Astrocyte (in vitro differentiated cells and primary cell): ENCODE measurements around the gene SPACA4. TPM values are rescaled to one million over a fixed set of nuclear protein-coding genes. Genes with fewer than 3 reads are reported as not detected.

ENCODE experiments used
- DNase-seq: peaks from one replicate; pipeline ENCODE4 v3.0.0-alpha.2; 2010; ENCODE audit warnings: low read depth
- FAIRE-seq: peaks from 2 replicates; lab custom pipeline; 2011; peaks lifted over from hg19 to GRCh38; lab: Jason Lieb, UNC
- H2AFZ ChIP-seq: 2 replicates; pipeline ENCODE4 v1.6.0; 2012; ENCODE audit warnings: low read depth, low read length, inconsistent platforms
- H3K27ac ChIP-seq: 2 replicates; pipeline ENCODE4 v1.5.1; 2011; ENCODE audit warnings: low read depth, low read length, inconsistent platforms
- H3K27me3 ChIP-seq: 2 replicates; pipeline ENCODE4 v1.6.0; 2011; ENCODE audit warnings: low read length, inconsistent platforms; ENCODE audit not compliant: insufficient read depth
- H3K36me3 ChIP-seq: 2 replicates; pipeline ENCODE4 v1.5.1; 2011; ENCODE audit warnings: low read length, inconsistent platforms; ENCODE audit not compliant: insufficient read depth
- H3K4me1 ChIP-seq: 2 replicates; pipeline ENCODE4 v1.5.1; 2011; ENCODE audit warnings: low read length, inconsistent platforms; ENCODE audit not compliant: insufficient read depth
- H3K4me2 ChIP-seq: 2 replicates; pipeline ENCODE4 v1.6.0; 2012; ENCODE audit warnings: low read length, inconsistent platforms
- H3K4me3 ChIP-seq: 2 replicates; pipeline ENCODE4 v1.5.1; 2011; ENCODE audit warnings: low read depth, mild to moderate bottlenecking, low read length, inconsistent platforms; ENCODE audit not compliant: insufficient read depth
- H3K79me2 ChIP-seq: 2 replicates; pipeline ENCODE4 v1.6.0; 2012; ENCODE audit warnings: mild to moderate bottlenecking, low read length, inconsistent platforms; ENCODE audit not compliant: insufficient read depth
- H3K9ac ChIP-seq: 2 replicates; pipeline ENCODE4 v1.6.0; 2012; ENCODE audit warnings: mild to moderate bottlenecking, low read length, inconsistent platforms
- H3K9me3 ChIP-seq: 2 replicates; pipeline ENCODE4 v1.5.1; 2012; ENCODE audit warnings: low read depth, mild to moderate bottlenecking, low read length, inconsistent platforms; ENCODE audit not compliant: insufficient read depth
- H4K20me1 ChIP-seq: 2 replicates; pipeline ENCODE4 v1.6.0; 2012; ENCODE audit warnings: low read length, inconsistent platforms; ENCODE audit not compliant: insufficient read depth
- H3K27ac Mint-ChIP-seq: one replicate; pipeline ENCODE4 v1.8.0; 2021; ENCODE audit warnings: mild to moderate bottlenecking, mixed read lengths; ENCODE audit not compliant: unreplicated experiment
- H3K27me3 Mint-ChIP-seq: one replicate; pipeline ENCODE4 v1.8.0; 2021; ENCODE audit warnings: low read depth, mixed read lengths; ENCODE audit not compliant: unreplicated experiment
- H3K36me3 Mint-ChIP-seq: one replicate; pipeline ENCODE4 v1.8.0; 2021; ENCODE audit warnings: low read depth, mixed read lengths; ENCODE audit not compliant: unreplicated experiment
- H3K4me1 Mint-ChIP-seq: one replicate; pipeline ENCODE4 v1.8.0; 2021; ENCODE audit warnings: low read depth, mixed read lengths; ENCODE audit not compliant: unreplicated experiment
- H3K4me3 Mint-ChIP-seq: one replicate; pipeline ENCODE4 v1.8.0; 2021; ENCODE audit warnings: mild to moderate bottlenecking, moderate library complexity, mixed read lengths; ENCODE audit not compliant: unreplicated experiment
- H3K9me3 Mint-ChIP-seq: one replicate; pipeline ENCODE4 v1.8.0; 2021; ENCODE audit warnings: mild to moderate bottlenecking, mixed read lengths; ENCODE audit not compliant: unreplicated experiment
- EZH2 ChIP-seq: IDR thresholded peaks from 2 replicates; pipeline ENCODE4 v1.6.1; 2012; ENCODE audit warnings: mild to moderate bottlenecking, low read length, inconsistent platforms; ENCODE audit not compliant: insufficient read depth
- total RNA-seq: library from RNA; stranded (reverse); gene quantifications from 2 replicates; pipeline ENCODE4 v1.2.1, GENCODE V29; 2021
- TF ChIP-seq, protein P1 (sequence below): IDR thresholded peaks from 2 replicates; pipeline ENCODE4 v1.5.1; 2011; ENCODE audit warnings: low read depth, mild to moderate bottlenecking, inconsistent platforms, low read length, moderate library complexity; ENCODE audit not compliant: insufficient read depth

Gene SPACA4
- total RNA-seq, 1 donor from 2014 or later, result not detected

DNA sequence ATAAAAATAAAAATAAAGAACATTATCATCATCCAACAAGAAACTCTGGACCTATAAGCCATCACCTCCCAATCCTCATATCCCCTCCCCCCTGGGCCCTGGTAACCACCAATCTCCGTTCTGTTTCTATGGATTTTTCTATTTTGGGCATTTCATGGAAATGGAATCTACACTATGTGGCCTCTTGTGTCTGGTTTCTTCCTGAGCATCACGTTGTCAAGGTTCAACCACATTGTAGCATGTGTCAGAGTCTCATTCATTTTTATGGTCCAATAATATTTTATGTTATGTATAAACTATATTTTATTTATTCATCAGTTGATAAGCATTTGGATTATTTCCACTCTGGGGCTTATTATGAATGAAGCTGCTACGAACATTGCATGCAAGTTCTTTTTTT is 27.7 kb upstream of the SPACA4 start:
- no peak overlapping the region for H2AFZ ChIP-seq
- H3K36me3 ChIP-seq, result no peaks in the 10 kb centered on the region
- no peaks in the 10 kb centered on the region for H3K9me3 Mint-ChIP-seq
- H3K4me2 ChIP-seq, result no peak overlapping the region
- no peak overlapping the region for H3K4me3 Mint-ChIP-seq
- peaks cover 1% of the 10 kb centered on the region for H3K4me1 Mint-ChIP-seq
- H3K27me3 Mint-ChIP-seq, result peaks cover 4% of the 10 kb centered on the region
- H3K27ac ChIP-seq, result no peak overlapping the region
- H3K4me1 ChIP-seq, result peaks cover under 1% of the 10 kb centered on the region
- no peaks in the 10 kb centered on the region for H3K9me3 ChIP-seq
- no peaks in the 10 kb centered on the region for H3K27me3 ChIP-seq
- DNase-seq (peak; percentile 31), FAIRE-seq (no peak)
- no peaks in the 10 kb centered on the region for H4K20me1 ChIP-seq
- no peak overlapping the region for H3K4me3 ChIP-seq
- H3K36me3 Mint-ChIP-seq, result no peaks in the 10 kb centered on the region
- no peak overlapping the region for H3K9ac ChIP-seq
- no peak for TF ChIP-seq EZH2
- TF ChIP-seq, protein P1, sequence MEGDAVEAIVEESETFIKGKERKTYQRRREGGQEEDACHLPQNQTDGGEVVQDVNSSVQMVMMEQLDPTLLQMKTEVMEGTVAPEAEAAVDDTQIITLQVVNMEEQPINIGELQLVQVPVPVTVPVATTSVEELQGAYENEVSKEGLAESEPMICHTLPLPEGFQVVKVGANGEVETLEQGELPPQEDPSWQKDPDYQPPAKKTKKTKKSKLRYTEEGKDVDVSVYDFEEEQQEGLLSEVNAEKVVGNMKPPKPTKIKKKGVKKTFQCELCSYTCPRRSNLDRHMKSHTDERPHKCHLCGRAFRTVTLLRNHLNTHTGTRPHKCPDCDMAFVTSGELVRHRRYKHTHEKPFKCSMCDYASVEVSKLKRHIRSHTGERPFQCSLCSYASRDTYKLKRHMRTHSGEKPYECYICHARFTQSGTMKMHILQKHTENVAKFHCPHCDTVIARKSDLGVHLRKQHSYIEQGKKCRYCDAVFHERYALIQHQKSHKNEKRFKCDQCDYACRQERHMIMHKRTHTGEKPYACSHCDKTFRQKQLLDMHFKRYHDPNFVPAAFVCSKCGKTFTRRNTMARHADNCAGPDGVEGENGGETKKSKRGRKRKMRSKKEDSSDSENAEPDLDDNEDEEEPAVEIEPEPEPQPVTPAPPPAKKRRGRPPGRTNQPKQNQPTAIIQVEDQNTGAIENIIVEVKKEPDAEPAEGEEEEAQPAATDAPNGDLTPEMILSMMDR, result no peak
- no peaks in the 10 kb centered on the region for H3K79me2 ChIP-seq
- peak overlapping the region; percentile 47 for H3K27ac Mint-ChIP-seq

DNA sequence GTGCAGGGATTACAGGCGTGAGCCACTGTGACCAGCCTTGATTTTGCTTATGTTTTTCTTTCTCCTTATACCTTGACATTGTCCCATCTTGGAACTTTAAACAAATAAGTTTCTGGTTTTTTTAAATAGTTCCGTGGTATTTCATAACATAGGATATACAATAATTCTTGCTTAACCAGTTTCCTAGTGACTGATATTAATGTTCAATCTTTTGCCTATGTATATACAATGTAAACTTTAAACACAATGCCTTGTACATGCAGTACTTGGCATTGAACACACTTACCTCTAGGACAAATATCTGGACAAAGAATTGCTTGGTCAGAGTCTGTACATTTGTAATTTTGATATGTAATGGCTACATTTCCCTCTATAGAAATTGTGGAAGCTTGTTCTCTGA is 24.4 kb upstream of the SPACA4 start:
- TF ChIP-seq EZH2, result no peak
- TF ChIP-seq, protein P1, result no peak
- Mint-ChIP-seq H3K36me3 (no peaks in the 10 kb centered on the region), H3K27ac (no peak overlapping the region), H3K4me1 (peaks cover 1% of the 10 kb centered on the region), H3K4me3 (no peak overlapping the region), H3K9me3 (no peaks in the 10 kb centered on the region), H3K27me3 (peaks cover 5% of the 10 kb centered on the region)
- FAIRE-seq (no peak), DNase-seq (no peak)
- Histone ChIP-seq H3K9ac (no peak overlapping the region), H3K4me2 (no peak overlapping the region), H3K79me2 (no peaks in the 10 kb centered on the region), H3K27me3 (no peaks in the 10 kb centered on the region), H2AFZ (no peak overlapping the region), H3K9me3 (no peaks in the 10 kb centered on the region), H3K36me3 (no peaks in the 10 kb centered on the region), H4K20me1 (no peaks in the 10 kb centered on the region), H3K4me1 (peaks cover 3% of the 10 kb centered on the region), H3K27ac (no peak overlapping the region), H3K4me3 (no peak overlapping the region)

DNA sequence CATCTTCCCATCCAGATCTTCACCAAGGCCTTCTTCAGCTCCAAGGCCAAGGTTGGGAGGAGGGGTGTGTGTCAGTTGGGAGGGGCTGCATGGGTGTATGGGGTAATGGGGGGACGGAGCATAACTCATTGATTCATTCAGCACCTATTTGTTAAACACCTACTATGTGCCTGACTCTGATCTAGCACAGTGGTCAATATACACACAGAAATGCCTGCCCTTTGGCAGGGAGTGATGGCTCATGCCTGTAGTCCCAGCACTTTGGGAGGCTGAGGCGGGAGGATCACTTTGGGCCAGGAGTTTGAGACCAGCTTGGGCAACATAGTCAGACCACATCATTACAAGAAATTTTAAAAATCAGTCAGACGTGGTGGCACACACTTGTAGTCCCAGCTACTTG is 19.2 kb upstream of the SPACA4 start:
- H4K20me1 ChIP-seq, result no peaks in the 10 kb centered on the region
- no peak for TF ChIP-seq EZH2
- TF ChIP-seq, protein P1, result no peak
- H3K4me1 Mint-ChIP-seq, result peaks cover 2% of the 10 kb centered on the region
- H3K4me3 ChIP-seq, result no peak overlapping the region
- H3K36me3 ChIP-seq, result no peaks in the 10 kb centered on the region
- no peak overlapping the region for H2AFZ ChIP-seq
- H3K4me3 Mint-ChIP-seq, result no peak overlapping the region
- no peak overlapping the region for H3K9ac ChIP-seq
- no peaks in the 10 kb centered on the region for H3K27me3 ChIP-seq
- no peaks in the 10 kb centered on the region for H3K9me3 Mint-ChIP-seq
- H3K27me3 Mint-ChIP-seq, result peaks cover 10% of the 10 kb centered on the region
- no peak overlapping the region for H3K4me2 ChIP-seq
- FAIRE-seq (no peak), DNase-seq (no peak)
- no peaks in the 10 kb centered on the region for H3K79me2 ChIP-seq
- H3K27ac Mint-ChIP-seq, result no peak overlapping the region
- H3K9me3 ChIP-seq, result no peaks in the 10 kb centered on the region
- no peaks in the 10 kb centered on the region for H3K36me3 Mint-ChIP-seq
- H3K4me1 ChIP-seq, result peaks cover 7% of the 10 kb centered on the region
- no peak overlapping the region for H3K27ac ChIP-seq
